ENCODE results near the gene C10orf143.

The C10orf143 gene

GRCh38 chr10:130110246-130111112 lies at the start of gene C10orf143:
C10orf143 (minus strand) TSS chr10:130110830; CDS start chr10:130110772, 58 bp downstream.
- Mint-ChIP-seq H3K4me1 (ENCODE audit: low read depth) (peaks cover 56% of the 10 kb centered on the region), H3K27ac (peak within 1 kb of the TSS; percentile 100)

GRCh38 chr10:130159192-130159794 lies 48.7 kb upstream of the C10orf143 start:
- no peak for DNase-seq
- H3K27ac Mint-ChIP-seq, result no peak overlapping the region
- peaks cover 38% of the 10 kb centered on the region for H3K4me1 Mint-ChIP-seq (ENCODE audit: low read depth)
- peaks cover 77% of the 10 kb centered on the region for H3K36me3 Mint-ChIP-seq (ENCODE audit: low read depth)
- no peaks in the 10 kb centered on the region for H3K9me3 Mint-ChIP-seq
- no peak overlapping the region for H3K4me3 Mint-ChIP-seq
- no peaks in the 10 kb centered on the region for H3K27me3 Mint-ChIP-seq

More at GRCh38 chr10:130110246-130111112, at the start of gene C10orf143:
- no peaks in the 10 kb centered on the region for H3K27me3 Mint-ChIP-seq
- peak; percentile 100 for DNase-seq
- H3K36me3 Mint-ChIP-seq (ENCODE audit: low read depth), result peaks cover 39% of the 10 kb centered on the region
- H3K4me3 Mint-ChIP-seq, result peak within 1 kb of the TSS; percentile 99
- H3K9me3 Mint-ChIP-seq, result no peaks in the 10 kb centered on the region

DNA sequence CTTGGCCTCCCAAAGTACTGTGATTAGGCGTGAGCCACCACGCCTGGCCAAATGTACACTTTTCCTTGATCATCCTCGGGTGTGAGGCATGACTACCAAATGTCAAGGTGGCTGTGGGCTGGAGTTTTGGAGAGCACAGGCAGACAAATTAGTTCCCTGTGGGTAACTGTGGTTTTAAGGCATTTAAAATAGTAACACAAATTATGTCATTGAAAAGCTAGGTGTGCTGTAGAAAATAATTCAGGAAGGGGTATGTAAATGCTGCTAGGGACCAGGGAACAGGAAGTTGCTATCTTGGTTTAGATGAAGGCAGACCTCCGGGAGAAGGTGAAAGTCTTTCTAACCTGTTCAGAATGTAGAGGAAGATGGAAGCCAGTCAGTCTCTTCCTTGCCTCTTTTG lies 35.4 kb upstream of the C10orf143 start:
- H3K4me1 Mint-ChIP-seq (ENCODE audit: low read depth), result peaks cover 45% of the 10 kb centered on the region
- H3K9me3 Mint-ChIP-seq, result no peaks in the 10 kb centered on the region
- H3K36me3 Mint-ChIP-seq (ENCODE audit: low read depth), result peaks cover 87% of the 10 kb centered on the region
- H3K4me3 Mint-ChIP-seq, result no peak overlapping the region
- H3K27me3 Mint-ChIP-seq, result no peaks in the 10 kb centered on the region
- no peak for DNase-seq
- peak overlapping the region; percentile 40 for H3K27ac Mint-ChIP-seq

DNA sequence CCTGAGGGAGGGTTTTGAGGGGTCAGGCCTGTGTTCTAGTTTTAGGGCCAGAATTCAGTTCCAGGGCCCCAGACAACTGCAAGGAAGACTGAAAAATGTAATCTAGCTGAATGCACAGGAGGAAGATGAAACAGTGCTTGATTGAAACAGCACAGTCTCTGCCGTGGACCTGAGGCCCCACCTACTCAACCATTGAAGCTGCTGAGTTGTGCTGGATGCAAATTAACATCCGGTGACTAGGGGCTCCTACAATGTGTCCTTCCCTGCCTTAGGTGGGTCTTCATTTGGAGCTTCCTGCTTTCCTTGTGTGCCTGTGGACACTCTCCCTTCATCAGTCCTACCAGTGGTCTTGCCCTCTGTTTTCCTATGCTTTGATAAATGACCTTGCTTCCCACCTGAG lies 31.2 kb upstream of the C10orf143 start:
- peak overlapping the region; percentile 72 for H3K27ac Mint-ChIP-seq

GRCh38 chr10:130141460-130141859 lies 30.8 kb upstream of the C10orf143 start:
- peaks cover 70% of the 10 kb centered on the region for H3K4me1 Mint-ChIP-seq (ENCODE audit: low read depth)
- H3K36me3 Mint-ChIP-seq (ENCODE audit: low read depth), result peaks cover 82% of the 10 kb centered on the region
- H3K27me3 Mint-ChIP-seq, result no peaks in the 10 kb centered on the region
- H3K27ac Mint-ChIP-seq, result peak overlapping the region; percentile 72
- H3K9me3 Mint-ChIP-seq, result no peaks in the 10 kb centered on the region
- H3K4me3 Mint-ChIP-seq, result peak overlapping the region; percentile 27
- no peak for DNase-seq

More for the DNA sequence above, 31.2 kb upstream of the C10orf143 start:
- H3K9me3 Mint-ChIP-seq, result no peaks in the 10 kb centered on the region
- peaks cover 86% of the 10 kb centered on the region for H3K36me3 Mint-ChIP-seq (ENCODE audit: low read depth)
- peak overlapping the region; percentile 27 for H3K4me3 Mint-ChIP-seq
- peaks cover 70% of the 10 kb centered on the region for H3K4me1 Mint-ChIP-seq (ENCODE audit: low read depth)
- H3K27me3 Mint-ChIP-seq, result no peaks in the 10 kb centered on the region
- no peak for DNase-seq

DNA sequence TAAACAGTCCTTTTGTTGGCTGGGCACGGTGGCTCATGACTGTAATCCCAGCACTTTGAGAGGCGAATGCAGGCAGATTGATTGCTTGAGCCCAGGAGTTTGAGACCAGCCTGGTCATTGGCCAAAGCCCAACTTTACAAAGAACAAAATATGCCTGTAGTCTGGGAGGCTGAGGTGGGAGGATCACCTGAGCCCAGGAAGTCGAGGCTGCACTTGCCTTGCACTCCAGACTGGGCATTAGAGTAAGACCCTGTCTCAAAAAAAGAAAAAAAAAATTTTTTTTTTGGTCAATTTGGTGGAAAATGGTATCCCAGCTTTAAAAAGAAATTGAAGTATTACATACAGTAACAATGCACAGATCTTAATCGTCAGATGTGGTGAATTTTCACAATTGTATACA lies 30.4 kb upstream of the C10orf143 start:
- H3K4me3 Mint-ChIP-seq, result peak overlapping the region; percentile 38
- peaks cover 66% of the 10 kb centered on the region for H3K4me1 Mint-ChIP-seq (ENCODE audit: low read depth)
- peak overlapping the region; percentile 72 for H3K27ac Mint-ChIP-seq
- peaks cover 78% of the 10 kb centered on the region for H3K36me3 Mint-ChIP-seq (ENCODE audit: low read depth)
- DNase-seq, result no peak
- no peaks in the 10 kb centered on the region for H3K9me3 Mint-ChIP-seq
- no peaks in the 10 kb centered on the region for H3K27me3 Mint-ChIP-seq

DNA sequence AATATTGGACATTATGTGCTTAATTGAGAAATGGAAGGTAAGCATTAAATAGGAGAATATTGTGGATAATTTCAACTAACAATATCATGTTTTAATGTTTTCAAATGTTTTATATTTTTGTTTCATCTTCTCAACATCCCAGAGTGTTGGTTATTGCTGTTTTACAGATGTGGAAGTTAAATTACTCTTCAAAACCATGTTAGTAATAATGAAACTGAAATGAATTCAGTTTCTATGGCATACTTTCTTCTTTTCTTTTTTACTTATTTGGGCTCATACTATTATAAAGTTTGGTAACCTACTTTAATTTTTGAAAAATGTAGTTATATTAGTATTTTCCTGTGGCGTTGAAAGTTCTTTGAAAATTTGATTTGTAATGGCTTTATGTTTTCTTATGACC lies 29.8 kb upstream of the C10orf143 start:
- peak overlapping the region; percentile 80 for H3K27ac Mint-ChIP-seq
- no peaks in the 10 kb centered on the region for H3K9me3 Mint-ChIP-seq
- H3K4me1 Mint-ChIP-seq (ENCODE audit: low read depth), result peaks cover 65% of the 10 kb centered on the region
- peak overlapping the region; percentile 38 for H3K4me3 Mint-ChIP-seq
- peaks cover 74% of the 10 kb centered on the region for H3K36me3 Mint-ChIP-seq (ENCODE audit: low read depth)
- DNase-seq, result no peak
- H3K27me3 Mint-ChIP-seq, result no peaks in the 10 kb centered on the region

DNA sequence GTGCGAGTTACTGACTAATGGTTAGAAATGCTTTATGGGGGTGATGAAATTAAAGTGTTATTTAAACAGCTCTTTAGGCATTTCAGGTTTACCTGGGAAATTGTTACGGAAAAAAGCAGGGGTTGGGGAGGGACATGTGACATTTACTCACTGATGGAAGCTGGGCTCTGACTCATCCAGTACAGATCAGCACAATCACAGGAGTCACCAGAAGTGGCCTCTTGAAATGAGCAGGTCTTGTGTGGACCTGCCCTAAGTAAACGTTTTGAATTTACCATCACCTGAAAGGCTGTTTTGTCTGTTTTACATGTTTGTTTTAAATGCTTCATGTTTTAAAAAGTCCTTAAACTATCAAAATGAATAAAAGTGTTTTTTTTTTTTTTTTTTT lies 27.8 kb upstream of the C10orf143 start:
- H3K27ac Mint-ChIP-seq, result peak overlapping the region; percentile 92
- no peak for DNase-seq
- H3K36me3 Mint-ChIP-seq (ENCODE audit: low read depth), result peaks cover 59% of the 10 kb centered on the region
- peaks cover 66% of the 10 kb centered on the region for H3K4me1 Mint-ChIP-seq (ENCODE audit: low read depth)
- peaks cover 4% of the 10 kb centered on the region for H3K27me3 Mint-ChIP-seq
- peak overlapping the region; percentile 89 for H3K4me3 Mint-ChIP-seq
- no peaks in the 10 kb centered on the region for H3K9me3 Mint-ChIP-seq

GRCh38 chr10:130137659-130138478 lies 27.2 kb upstream of the C10orf143 start:
- peaks cover 53% of the 10 kb centered on the region for H3K36me3 Mint-ChIP-seq (ENCODE audit: low read depth)
- DNase-seq, result no peak
- peaks cover 4% of the 10 kb centered on the region for H3K27me3 Mint-ChIP-seq
- no peaks in the 10 kb centered on the region for H3K9me3 Mint-ChIP-seq
- H3K4me3 Mint-ChIP-seq, result peak overlapping the region; percentile 89
- H3K27ac Mint-ChIP-seq, result peak overlapping the region; percentile 92
- H3K4me1 Mint-ChIP-seq (ENCODE audit: low read depth), result peaks cover 63% of the 10 kb centered on the region

- Mint-ChIP-seq H3K9me3 (no peaks in the 10 kb centered on the region), H3K27ac (peak overlapping the region; percentile 92)
These were observed 26.4 kb upstream of the C10orf143 start for GRCh38 chr10:130137090-130137448.

GRCh38 chr10:130136226-130137089 lies 25.8 kb upstream of the C10orf143 start, which contains the start of gene GLRX3:
GLRX3 (plus strand) TSS chr10:130136391; CDS start chr10:130136421, 30 bp downstream.
- Mint-ChIP-seq H3K27me3 (peaks cover 13% of the 10 kb centered on the region), H3K4me3 (peak within 1 kb of the TSS; percentile 89), H3K4me1 (ENCODE audit: low read depth) (peaks cover 48% of the 10 kb centered on the region), H3K9me3 (no peaks in the 10 kb centered on the region), H3K27ac (peak within 1 kb of the TSS; percentile 94), H3K36me3 (ENCODE audit: low read depth) (peaks cover 39% of the 10 kb centered on the region)
- DNase-seq, result peak; percentile 93

More at GRCh38 chr10:130137090-130137448, 26.4 kb upstream of the C10orf143 start:
- peaks cover 7% of the 10 kb centered on the region for H3K27me3 Mint-ChIP-seq
- H3K4me1 Mint-ChIP-seq (ENCODE audit: low read depth), result peaks cover 55% of the 10 kb centered on the region
- H3K4me3 Mint-ChIP-seq, result peak overlapping the region; percentile 89
- DNase-seq, result no peak
- peaks cover 45% of the 10 kb centered on the region for H3K36me3 Mint-ChIP-seq (ENCODE audit: low read depth)

GRCh38 chr10:130135676-130136225 lies 25.1 kb upstream of the C10orf143 start:
- no peak for DNase-seq
- Mint-ChIP-seq H3K9me3 (no peaks in the 10 kb centered on the region), H3K4me1 (ENCODE audit: low read depth) (peaks cover 41% of the 10 kb centered on the region), H3K27ac (peak overlapping the region; percentile 52), H3K27me3 (peaks cover 20% of the 10 kb centered on the region), H3K36me3 (ENCODE audit: low read depth) (peaks cover 33% of the 10 kb centered on the region), H3K4me3 (peak overlapping the region; percentile 89)

GRCh38 chr10:130128922-130129321 lies 18.3 kb upstream of the C10orf143 start:
- no peak overlapping the region for H3K27ac Mint-ChIP-seq
- DNase-seq, result no peak
- H3K36me3 Mint-ChIP-seq (ENCODE audit: low read depth), result no peaks in the 10 kb centered on the region
- H3K27me3 Mint-ChIP-seq, result peaks cover 51% of the 10 kb centered on the region
- no peaks in the 10 kb centered on the region for H3K9me3 Mint-ChIP-seq
- H3K4me1 Mint-ChIP-seq (ENCODE audit: low read depth), result peaks cover 7% of the 10 kb centered on the region
- H3K4me3 Mint-ChIP-seq, result no peak overlapping the region
